Caki2 (cell line): ENCODE measurements around the gene AP1G1. TPM values are rescaled to one million over a fixed set of nuclear protein-coding genes. Genes with fewer than 3 reads are reported as not detected.
A peak's percentile ranks its signal among the peaks of the same experiment; 100 is the strongest.
"Not testable (repeated sequence)": the region's sequence is repeated elsewhere in the genome, so short reads cannot be mapped to it uniquely, and the experiment has no call there.

Experiments used
- DNase-seq: peaks from one replicate; pipeline ENCODE4 v3.0.0-alpha.2; 2015; ENCODE audit warnings: low read depth
- in situ Hi-C: cut with HindIII; loops from 2 replicates; pipeline ENCODE4 v1.10.0; 2016; ENCODE audit warnings: low sequenced_read_pairs, low pct_unique_long_range_greater_than_20kb, mixed read lengths
- total RNA-seq: library from RNA; depleted of rRNA; stranded (reverse); fragments of >200 nt; shearing (Covaris generic); gene quantifications from 2 replicates; pipeline ENCODE4 v1.2.3, GENCODE V29; 2014; ENCODE audit warnings: low replicate concordance

AP1G1 gene
- total RNA-seq, 1 experiment from 2014 or later: 25.4 TPM

DNA sequence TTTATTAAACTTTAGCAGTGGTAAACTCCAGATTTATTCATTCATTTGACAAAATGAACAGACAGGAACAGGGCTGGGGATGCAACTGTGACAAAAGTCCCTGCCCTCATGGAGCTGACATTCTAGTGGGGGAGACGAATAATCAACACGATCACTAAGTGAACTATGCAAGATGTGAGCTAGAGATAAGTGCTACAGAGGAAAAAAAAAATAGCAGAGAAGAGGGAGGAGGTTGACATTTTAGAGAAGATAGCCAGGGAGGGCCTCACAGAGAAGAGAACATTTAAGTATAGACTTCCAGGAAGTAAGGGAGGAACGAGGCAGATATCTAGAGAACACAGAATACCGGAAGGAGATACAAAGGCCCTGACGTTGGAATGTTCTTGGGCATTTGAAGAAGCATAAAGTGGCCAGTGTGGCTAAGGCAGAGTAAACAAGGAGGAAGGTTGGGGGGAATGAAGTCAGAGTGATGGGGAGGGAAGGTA, 17.9 kb upstream of the AP1G1 start:
- in situ Hi-C loops: no loop called here
- DNase-seq: no peak

GRCh38 chr16:71817155-71817500, 8.5 kb upstream of the AP1G1 start:
- in situ Hi-C loops, DNase-seq: not testable (repeated sequence)

- in situ Hi-C loops: no loop called here
- DNase-seq: no peak
These were observed 2.7 kb upstream of the AP1G1 start for GRCh38 chr16:71811261-71811803.

GRCh38 chr16:71810155-71810530, 1.5 kb upstream of the AP1G1 start:
- in situ Hi-C loops, DNase-seq: not testable (repeated sequence)

GRCh38 chr16:71807905-71808592, 585 bp downstream of the AP1G1 start:
- peak; percentile 23 for DNase-seq
- in situ Hi-C loops: no loop called here

DNA sequence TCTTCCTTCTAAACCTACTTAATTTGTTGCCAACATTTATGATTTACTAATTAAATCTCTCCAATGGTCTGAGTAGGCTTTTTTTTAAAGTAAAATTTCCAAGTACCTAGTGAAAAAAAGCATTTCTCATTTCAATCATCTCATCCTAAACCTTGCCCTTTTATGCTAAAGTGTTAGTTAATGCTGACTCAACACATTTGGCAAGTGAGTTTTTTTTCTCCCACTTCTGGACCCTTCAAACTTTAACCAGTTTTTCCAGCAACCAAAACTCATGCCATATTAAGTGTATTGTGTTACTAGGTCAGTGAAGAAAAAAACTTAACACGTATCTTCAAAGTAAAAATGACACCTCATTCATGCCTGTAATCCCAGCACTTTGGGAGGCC, 5.3 kb downstream of the AP1G1 start:
- in situ Hi-C loops: no loop called here
- DNase-seq: no peak

- in situ Hi-C loops: no loop called here
- DNase-seq: no peak
These were observed 12.0 kb downstream of the AP1G1 start for GRCh38 chr16:71796501-71797097.

- no peak for DNase-seq
- in situ Hi-C loops: no loop called here
These were observed 13.7 kb downstream of the AP1G1 start for GRCh38 chr16:71794943-71795342.

GRCh38 chr16:71794018-71794417, 14.6 kb downstream of the AP1G1 start:
- in situ Hi-C loops: no loop called here
- no peak for DNase-seq

GRCh38 chr16:71792176-71792575, 16.5 kb downstream of the AP1G1 start:
- DNase-seq: no peak
- in situ Hi-C loops: no loop called here

GRCh38 chr16:71790329-71790728, 18.3 kb downstream of the AP1G1 start:
- in situ Hi-C loops: not testable (repeated sequence)

DNA sequence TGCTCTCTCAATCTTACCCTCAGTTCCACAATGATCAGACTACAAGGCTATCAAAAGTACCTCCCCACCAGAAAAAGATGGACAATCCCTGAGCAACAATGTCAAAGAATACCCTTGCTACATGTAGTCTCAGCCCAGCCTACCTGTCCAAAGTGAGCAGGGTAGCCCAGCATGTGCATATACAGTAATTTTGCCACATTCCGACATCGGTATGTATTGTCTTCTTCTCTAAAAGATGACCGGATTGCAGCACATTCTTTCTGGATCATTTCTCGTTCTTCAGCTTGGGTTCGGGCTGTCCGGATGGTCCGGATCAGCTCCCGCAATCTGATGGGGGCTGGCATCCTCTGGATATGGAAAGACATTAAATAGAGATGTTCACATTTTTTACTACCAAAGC, 19.5 kb downstream of the AP1G1 start:
- in situ Hi-C loops: loop anchor here (10.0 kb wide), 1 partner anchor 54 kb away; no protein-coding TSS in a partner anchor
- DNase-seq: no peak

More at GRCh38 chr16:71790329-71790728, 18.3 kb downstream of the AP1G1 start:
- not testable (repeated sequence) for DNase-seq

DNA sequence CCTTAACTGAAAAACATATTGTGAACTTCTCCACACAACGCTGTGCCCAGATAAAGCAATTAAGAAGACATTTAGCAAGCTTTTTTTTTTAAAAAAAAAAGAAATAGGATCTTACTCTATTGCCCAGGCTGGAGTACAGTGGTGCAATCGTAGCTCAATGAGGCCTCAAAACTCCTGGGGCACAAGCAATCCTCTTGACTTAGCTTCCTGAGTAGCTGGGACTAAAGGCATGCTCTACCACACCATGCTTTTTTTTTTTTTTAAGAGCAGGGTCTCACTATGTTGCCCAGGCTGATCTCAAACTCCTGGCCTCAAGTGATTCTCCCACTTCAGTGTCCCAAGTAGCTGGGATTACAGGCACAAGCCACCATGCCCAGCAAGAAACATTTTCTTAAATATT, 20.1 kb downstream of the AP1G1 start:
- DNase-seq: no peak
- in situ Hi-C loops: loop anchor here (10.0 kb wide), 1 partner anchor 54 kb away; no protein-coding TSS in a partner anchor

DNA sequence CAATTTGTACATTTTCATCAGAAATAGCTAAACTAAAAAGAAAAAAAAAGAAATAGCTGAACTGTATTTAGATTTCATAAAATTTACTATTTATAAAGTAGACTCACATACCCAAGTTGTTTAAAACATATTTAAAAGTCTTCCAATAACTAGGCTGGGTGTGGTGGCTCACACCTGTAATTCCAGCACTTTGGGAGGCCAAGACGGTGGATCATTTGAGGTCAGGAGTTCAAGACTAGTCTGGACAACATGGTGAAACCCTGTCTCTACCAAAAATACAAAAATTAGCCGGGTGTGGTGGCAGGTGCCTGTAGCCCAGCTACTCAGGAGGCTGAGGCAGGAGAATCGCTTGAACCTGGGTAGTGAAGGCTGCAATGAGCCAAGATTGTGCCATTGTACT, 23.5 kb downstream of the AP1G1 start:
- not testable (repeated sequence) for DNase-seq
- in situ Hi-C loops: loop anchor here (10.0 kb wide), 1 partner anchor 50 kb away; no protein-coding TSS in a partner anchor

DNA sequence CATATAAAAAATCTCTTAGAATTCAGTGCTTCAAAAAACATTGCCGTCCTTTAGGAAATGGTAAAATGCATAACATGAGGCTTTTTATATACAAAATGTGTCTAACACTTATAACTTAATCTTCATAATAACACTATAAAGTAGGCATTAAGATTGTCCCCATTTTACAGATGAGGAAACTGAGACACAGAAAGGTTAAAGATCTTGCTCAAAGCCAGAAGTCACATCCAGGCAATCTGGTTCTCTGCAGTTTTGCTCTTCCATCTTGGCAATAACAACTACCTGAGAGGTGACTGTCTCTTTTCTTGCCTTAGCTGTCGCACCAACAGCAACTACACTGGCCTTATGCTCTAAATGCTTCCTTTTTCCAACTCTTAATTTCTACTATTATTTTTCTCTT, 24.5 kb downstream of the AP1G1 start:
- in situ Hi-C loops: loop anchor here (10.0 kb wide), 1 partner anchor 49 kb away; no protein-coding TSS in a partner anchor

DNA sequence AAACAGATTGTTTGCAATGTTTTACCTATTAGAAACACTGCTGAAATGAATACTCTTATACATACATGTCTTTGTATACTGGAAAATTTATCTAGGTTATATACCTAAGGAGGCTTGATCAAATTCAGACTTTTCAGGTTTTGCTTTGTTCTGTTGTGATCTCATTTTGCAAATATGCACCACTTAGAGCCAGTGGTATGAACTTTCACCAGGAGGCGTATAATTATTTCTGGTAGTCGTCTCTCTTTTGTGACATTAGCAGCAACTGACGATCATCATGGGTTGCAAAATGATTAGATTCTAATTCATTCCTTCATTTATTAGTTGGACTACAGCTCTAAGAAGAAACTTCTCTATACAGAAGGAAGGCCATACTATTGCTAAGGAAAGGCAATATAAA, 26.9 kb downstream of the AP1G1 start:
- in situ Hi-C loops: loop anchor here (10.0 kb wide), 1 partner anchor 47 kb away; no protein-coding TSS in a partner anchor

More for the DNA sequence above, 24.5 kb downstream of the AP1G1 start:
- no peak for DNase-seq

DNA sequence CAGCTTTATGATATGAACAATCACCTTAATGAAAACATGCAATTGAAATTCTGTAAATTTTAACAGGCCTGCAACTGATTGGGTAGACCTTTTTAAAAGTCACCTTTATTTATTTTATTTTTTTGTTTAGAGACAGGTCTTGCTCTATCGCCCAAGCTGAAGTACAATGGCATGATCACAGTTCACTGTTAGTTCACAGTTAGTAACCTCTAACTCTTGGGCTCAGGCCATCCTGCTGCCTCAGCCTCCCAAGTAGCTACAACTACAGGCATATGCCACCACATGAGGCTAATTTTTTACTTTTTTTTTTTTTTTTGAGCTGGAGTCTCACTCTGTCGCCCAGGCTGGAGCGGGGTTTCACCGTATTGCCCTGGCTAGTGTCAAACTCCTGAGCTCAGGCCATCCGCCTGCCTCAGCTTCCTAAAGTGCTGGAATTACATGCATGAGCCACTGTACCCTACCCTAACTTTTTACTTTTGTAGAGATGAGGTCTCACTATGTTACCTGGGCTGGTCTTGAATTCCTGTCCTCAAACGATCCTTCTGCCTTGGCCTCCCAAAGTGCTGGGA, 28.0 kb downstream of the AP1G1 start:
- in situ Hi-C loops: loop anchor here (10.0 kb wide), 1 partner anchor 46 kb away; no protein-coding TSS in a partner anchor

More for the DNA sequence above, 26.9 kb downstream of the AP1G1 start:
- DNase-seq: peak; percentile 47

DNA sequence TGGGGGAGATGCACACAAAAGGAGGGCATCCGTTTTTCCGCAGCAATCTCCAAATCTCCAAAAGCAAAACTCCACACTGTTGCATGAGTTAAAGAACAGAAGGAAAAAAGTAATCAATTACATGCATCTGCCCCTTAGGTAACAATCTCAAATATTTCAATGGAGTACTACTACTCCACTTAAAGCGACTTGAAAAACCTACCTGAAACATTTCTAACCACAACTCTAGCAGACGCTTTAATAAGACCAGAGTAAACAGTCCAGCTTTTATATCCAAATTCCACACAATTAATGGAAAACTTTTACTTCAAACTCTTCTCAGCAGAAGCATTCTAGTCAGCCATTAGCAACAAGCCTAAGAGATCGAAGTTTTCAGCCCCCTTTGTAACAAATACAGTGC, 29.9 kb downstream of the AP1G1 start:
- DNase-seq: no peak
- in situ Hi-C loops: no loop called here

More for the DNA sequence above, 28.0 kb downstream of the AP1G1 start:
- peak; percentile 72 for DNase-seq

GRCh38 chr16:71777329-71777728, 31.3 kb downstream of the AP1G1 start:
- in situ Hi-C loops: no loop called here
- no peak for DNase-seq
